GM12875 (cell line): ENCODE measurements around the gene SETD7.

Experiments
- H3K4me3 ChIP-seq: one replicate; pipeline ENCODE4 v1.5.1; 2011; ENCODE audit warnings: low read depth, low read length, control low read depth
- TF ChIP-seq, protein P1 (sequence below): IDR thresholded peaks from 2 replicates; pipeline ENCODE4 v1.5.1; 2011; ENCODE audit warnings: low read depth, mild to moderate bottlenecking, control low read depth, inconsistent platforms, low read length, moderate library complexity, borderline replicate concordance; ENCODE audit not compliant: insufficient read depth

Gene SETD7

GRCh38 chr4:139533511-139533910 is 22.5 kb downstream of the SETD7 start:
- no peak overlapping the region for H3K4me3 ChIP-seq
- TF ChIP-seq, protein P1, sequence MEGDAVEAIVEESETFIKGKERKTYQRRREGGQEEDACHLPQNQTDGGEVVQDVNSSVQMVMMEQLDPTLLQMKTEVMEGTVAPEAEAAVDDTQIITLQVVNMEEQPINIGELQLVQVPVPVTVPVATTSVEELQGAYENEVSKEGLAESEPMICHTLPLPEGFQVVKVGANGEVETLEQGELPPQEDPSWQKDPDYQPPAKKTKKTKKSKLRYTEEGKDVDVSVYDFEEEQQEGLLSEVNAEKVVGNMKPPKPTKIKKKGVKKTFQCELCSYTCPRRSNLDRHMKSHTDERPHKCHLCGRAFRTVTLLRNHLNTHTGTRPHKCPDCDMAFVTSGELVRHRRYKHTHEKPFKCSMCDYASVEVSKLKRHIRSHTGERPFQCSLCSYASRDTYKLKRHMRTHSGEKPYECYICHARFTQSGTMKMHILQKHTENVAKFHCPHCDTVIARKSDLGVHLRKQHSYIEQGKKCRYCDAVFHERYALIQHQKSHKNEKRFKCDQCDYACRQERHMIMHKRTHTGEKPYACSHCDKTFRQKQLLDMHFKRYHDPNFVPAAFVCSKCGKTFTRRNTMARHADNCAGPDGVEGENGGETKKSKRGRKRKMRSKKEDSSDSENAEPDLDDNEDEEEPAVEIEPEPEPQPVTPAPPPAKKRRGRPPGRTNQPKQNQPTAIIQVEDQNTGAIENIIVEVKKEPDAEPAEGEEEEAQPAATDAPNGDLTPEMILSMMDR, result no peak

GRCh38 chr4:139532947-139533346 is 23.1 kb downstream of the SETD7 start:
- no peak overlapping the region for H3K4me3 ChIP-seq
- TF ChIP-seq, protein P1, result no peak

GRCh38 chr4:139530833-139531427 is 25.1 kb downstream of the SETD7 start:
- H3K4me3 ChIP-seq, result no peak overlapping the region
- TF ChIP-seq, protein P1, result peak; percentile 68

DNA sequence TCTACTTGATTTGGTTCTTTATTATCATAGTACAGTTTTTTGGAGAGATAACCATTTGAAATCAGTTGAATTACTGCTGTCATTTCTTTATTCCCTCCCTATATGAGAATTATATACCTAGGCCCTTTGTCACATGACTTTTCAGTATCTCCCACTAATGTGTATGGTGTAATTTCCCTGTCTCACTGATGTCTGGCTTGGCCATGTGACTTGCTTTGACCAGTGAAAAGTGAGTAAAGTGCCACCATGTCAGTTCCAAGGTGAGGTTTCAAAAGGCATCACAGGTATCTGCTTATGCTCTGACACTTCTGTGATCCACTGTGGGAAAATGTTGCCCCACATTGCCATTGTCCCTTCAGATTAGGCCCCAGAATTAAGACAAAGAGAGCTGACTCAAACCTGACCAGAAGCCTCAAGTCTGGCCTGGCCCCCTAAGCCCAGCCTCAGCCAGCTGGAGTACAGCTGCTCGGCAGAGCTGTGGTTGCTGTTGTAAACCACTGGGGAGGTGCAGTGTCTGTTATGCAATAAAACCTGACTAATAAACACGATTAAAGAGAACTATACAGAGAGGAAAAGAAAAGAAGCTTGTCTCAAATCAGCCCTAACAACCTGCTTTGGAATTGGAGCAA is 27.5 kb downstream of the SETD7 start:
- no peak overlapping the region for H3K4me3 ChIP-seq
- TF ChIP-seq, protein P1, result no peak

- TF ChIP-seq, protein P1, result no peak
- H3K4me3 ChIP-seq, result no peak overlapping the region
These were observed 29.1 kb downstream of the SETD7 start for GRCh38 chr4:139526928-139527327.

DNA sequence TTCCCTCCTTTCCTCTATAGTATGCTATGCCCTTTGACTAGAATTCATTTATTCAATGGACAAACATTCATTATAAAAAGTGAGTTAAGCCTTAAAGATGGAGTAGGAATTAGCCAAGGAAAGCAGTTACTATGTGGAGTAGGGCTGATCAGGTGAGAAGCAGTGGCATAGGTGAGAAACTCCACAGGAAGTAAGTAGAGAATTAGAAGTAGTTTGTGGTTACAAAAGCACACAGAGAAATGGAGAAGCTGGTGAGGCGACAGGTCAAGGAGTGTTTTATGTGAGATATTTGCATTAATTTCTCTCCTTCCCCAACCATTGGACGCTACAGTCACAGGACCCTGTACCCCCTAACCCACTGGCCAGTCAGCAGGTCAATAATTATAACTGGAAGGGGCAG is 30.6 kb downstream of the SETD7 start:
- TF ChIP-seq, protein P1, result no peak
- H3K4me3 ChIP-seq, result no peak overlapping the region

DNA sequence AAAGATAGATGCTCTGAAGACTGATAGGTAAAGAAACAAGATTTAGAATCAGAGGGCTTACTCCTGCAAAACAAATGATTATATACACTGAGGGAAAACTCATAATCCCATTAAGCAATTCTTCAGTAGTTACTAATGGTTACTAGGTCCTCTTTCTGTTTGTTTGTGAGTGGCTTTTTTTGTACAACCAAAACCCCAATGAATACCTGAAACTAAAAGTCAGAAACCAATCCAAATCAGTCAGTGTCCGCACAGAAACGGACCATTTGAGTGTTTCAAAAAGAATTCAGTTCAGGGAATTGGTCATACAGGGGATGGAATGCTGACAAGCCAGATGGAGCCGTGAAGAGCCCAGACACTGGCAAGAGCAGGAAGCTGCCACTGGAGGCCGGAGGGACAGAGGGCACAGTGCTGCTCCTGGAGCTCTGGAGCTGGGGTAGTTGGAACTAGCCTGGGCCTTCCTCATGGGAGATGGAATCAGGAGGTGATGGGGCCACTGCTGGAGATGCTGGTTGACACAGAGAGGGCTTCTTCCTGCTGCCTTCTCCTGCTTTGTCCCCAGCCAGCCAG is 31.9 kb downstream of the SETD7 start:
- H3K4me3 ChIP-seq, result no peak overlapping the region
- TF ChIP-seq, protein P1, result no peak
